GM21723 (cell line): ENCODE measurements around the gene PCGF1.
"Not testable (repeated sequence)": the region's sequence is repeated elsewhere in the genome, so short reads cannot be mapped to it uniquely, and the experiment has no call there.

ENCODE experiments used
- ATAC-seq: cut with Tn5 transposase; IDR thresholded peaks from one replicate; pipeline ENCODE4 v1.9.1; 2021; ENCODE audit warnings: mild to moderate bottlenecking, moderate library complexity; ENCODE audit not compliant: unreplicated experiment

Gene PCGF1

DNA sequence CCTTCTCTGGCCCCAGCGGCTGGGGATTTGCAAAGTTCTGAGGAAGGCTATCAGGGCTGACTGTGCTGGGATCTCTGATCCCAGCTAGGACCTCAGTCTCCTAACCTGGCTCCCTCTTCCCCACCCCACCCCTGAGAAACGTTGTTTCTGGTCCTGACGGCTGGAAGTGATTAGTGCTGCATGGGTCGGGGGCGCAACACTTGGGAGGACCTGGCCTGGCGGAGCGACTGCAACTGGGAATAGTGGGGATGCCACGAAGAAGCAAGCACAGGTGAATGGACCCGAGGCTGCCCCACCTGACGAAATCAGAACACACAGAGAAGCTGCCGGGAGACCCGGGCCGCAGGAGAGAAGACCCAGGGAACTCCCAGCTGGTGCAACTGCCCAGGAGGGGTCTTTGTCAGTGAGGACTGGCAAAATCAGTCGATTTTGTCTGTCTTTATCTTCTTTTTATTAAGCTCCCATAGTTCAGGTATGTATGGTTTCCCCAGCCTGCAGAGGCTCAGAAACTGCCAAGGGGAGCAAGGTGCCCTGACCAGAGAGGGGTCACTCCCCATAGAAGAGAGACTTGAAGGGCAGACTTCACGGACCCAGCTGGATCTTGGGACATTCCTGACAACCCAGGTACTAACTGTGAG is 7.4 kb downstream of the PCGF1 start:
- ATAC-seq, result no peak

- ATAC-seq, result no peak
Measured at GRCh38 chr2:74499267-74499939, 8.1 kb downstream of the PCGF1 start, which contains the start of gene LBX2. Gene LBX2, minus strand, starts transcription at chr2:74499603. Its CDS starts 66 bp downstream, at chr2:74499537.

DNA sequence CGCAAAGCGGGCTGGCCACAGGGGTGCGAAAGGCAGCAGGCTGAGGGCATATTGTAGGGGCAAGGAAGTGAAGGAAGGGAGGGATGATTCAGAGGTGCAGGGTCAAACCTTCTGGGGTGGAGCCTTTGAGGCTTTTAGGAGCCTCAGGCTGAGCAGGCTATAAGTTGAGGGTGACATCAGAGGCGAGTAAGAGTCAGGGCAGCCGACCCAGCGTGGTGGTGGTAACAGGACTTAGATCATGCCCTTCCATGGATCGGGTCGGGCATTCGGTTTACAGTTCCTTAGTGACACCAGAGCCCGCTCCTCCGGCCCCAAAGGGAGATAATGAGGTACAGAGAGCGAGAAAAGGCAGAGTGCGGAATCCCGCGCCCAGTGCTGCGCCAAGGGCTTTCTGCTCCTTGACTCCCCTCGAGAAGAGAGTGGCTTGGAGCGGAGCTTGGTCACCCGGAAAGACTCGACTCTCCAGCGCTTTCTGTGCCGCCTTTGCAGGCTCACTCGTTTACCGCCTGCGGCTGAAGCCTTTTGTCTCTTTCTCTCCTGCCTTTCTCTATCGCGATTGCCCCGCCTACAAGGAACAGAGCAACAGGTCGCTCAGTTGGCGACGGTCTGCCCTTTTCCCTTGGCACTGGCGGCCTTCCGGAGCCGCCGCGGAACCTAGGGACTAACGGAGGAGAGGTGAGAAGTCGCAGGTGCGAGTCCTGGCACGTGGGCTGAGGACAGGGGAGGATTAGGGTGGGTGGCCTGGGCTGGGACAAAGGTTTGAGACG is 8.8 kb downstream of the PCGF1 start:
- ATAC-seq, result no peak

DNA sequence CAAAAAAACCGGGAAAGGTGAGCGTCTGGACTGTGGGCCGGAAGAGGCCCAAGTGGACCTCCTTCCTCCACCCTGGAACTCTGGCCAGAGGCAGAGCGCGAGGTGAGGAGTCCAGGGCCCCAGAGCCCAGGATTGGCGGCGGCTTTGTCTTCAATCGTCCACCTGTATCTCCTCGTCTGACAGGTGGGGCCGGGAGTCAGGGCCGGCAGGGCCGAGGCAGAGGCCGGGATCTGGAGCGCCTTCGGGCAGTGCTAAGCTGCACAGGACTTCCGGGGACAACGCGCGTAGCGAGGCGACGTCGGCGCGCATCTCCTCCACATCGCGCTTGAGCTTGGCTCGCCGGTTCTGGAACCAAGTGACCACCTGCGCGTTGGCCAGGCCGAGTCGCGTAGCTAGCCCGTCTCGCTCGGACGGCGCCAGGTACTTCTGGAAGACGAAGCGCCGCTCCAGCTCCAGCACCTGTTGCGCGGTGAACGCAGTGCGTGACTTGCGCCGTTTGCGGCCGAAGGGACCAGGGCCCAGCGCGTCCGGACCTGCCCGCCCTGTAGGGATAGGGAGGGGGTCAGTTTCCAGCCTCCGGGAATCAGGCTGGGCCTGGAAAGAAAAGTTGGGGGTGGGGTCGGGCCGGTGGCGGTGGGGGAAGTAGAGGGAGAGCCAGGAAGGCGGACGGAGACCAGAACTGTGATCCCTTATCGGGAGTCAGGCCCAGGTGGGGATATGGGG is 9.6 kb downstream of the PCGF1 start:
- ATAC-seq, result no peak

GRCh38 chr2:74496997-74497776 is 10.3 kb downstream of the PCGF1 start:
- no peak for ATAC-seq

DNA sequence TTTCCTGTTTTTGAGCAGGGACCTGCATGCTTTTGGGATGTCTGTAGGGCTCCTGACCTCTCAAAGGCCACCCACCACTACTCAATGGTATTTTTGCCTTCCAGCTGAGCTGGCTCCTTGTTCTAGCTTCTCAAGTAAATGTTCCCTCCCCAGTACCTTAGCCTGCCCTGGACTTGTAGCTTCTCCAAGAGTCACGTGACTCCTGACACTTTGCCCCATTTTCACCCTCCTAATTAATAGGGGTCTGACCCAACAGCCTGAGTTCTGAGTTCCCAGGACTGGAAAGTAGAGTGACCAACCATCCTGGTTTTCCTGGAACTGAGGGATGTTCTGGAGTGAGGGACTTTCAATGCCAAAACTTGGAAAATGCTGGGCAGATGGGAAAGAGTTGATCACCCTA is 12.1 kb downstream of the PCGF1 start:
- ATAC-seq, result no peak

GRCh38 chr2:74493546-74493945 is 13.9 kb downstream of the PCGF1 start:
- ATAC-seq, result no peak

GRCh38 chr2:74491648-74492544 is 15.6 kb downstream of the PCGF1 start:
- ATAC-seq, result no peak

DNA sequence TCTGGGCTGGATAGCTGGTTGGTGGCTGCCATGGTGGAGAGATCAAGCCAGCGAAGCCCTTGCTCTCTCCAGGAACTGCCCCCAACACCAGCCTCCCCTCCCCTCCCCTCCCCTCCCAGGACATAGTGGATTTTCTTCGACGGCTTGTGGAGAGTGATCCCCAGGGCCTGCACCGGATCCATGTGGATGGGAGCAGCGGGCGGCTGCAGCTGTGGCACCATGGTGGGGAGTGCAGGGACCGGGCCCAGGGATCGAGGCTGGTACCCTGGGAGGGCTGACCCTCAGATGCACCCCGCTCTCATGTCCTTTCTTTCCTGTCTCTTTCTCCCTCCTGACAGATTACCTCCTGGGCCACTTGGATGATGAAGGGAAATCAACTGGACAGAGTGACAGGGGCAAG is 17.6 kb downstream of the PCGF1 start:
- ATAC-seq, result no peak

DNA sequence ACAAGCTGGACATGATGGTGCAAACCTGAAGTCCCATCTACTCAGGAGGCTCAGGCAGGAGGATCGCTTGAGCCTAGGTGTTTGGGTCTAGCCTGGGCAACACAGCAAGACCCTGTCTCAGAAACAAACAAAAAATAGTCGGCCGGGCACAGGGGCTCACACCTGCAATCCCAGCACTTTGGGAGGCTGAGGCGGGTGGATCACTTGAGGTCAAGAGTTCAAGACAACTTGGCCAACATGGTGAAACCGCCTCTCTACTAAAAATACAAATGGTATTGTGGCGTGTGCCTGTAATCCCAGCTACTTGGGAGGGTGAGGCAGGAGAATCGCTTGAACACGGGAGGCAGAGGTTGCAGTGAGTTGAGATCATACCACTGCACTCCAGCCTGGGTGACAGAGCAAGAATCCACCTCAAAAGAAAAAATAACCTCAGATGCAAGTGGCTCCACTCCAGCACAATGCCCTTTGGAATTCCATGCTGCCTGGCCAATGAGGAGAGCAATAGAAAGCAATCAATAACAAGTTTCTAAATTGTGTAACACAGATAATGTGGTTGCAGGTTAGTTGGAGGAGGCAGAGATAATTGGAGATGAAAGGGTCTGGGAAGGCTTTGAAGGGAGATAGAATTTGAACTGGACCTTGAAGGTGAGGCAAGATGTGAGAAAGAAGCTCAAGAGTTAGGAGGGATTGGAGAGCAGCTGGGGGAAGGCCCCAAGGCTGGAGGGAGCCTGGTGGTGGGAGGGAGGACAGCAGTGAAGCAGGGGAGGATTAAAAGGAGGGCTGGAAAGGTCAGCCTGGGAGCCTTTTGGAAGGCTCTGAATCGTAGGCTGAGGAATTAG is 18.6 kb downstream of the PCGF1 start:
- no peak for ATAC-seq

DNA sequence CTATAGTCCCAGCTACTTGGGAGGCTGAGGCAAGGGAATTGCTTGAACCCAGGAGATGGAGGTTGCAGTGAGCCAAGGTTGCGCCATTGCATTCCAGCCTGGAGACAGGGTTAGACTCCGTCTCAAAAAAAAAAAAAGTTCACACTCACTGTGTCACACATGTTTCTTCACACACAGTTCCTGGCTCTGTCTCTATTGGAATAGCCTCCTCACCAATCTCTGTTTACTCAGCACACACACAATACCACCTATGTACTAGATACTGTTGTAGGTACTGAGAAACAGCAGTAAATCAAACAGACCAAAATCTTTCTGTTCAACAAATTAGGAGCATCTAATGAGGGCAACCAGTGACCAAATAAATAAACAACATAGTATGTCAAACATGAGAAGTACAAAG is 21.4 kb downstream of the PCGF1 start:
- no peak for ATAC-seq

GRCh38 chr2:74483675-74484164 is 23.8 kb downstream of the PCGF1 start:
- not testable (repeated sequence) for ATAC-seq

- ATAC-seq, result peak; percentile 91
Measured at GRCh38 chr2:74482801-74483674, 24.5 kb downstream of the PCGF1 start, which contains the start of the genes CCDC142 and TTC31. Gene CCDC142, minus strand, starts transcription at chr2:74482998. Its CDS starts 161 bp downstream, at chr2:74482837. Gene TTC31, plus strand, starts transcription at chr2:74483081. Its CDS starts 15 bp downstream, at chr2:74483096.

GRCh38 chr2:74481961-74482800 is 25.3 kb downstream of the PCGF1 start:
- ATAC-seq, result peak; percentile 34

GRCh38 chr2:74481431-74481830 is 26.1 kb downstream of the PCGF1 start:
- no peak for ATAC-seq

- no peak for ATAC-seq
Measured at GRCh38 chr2:74474899-74475298, 32.6 kb downstream of the PCGF1 start.
